ENCODE measurements around the gene FRMD4A. TPM values are rescaled to one million over a fixed set of nuclear protein-coding genes. Genes with fewer than 3 reads are reported as not detected.

The FRMD4A gene
- polyA plus RNA-seq, 1 of the 3 experiments (the other 2 are of a cell fraction) = 37.7 TPM

DNA sequence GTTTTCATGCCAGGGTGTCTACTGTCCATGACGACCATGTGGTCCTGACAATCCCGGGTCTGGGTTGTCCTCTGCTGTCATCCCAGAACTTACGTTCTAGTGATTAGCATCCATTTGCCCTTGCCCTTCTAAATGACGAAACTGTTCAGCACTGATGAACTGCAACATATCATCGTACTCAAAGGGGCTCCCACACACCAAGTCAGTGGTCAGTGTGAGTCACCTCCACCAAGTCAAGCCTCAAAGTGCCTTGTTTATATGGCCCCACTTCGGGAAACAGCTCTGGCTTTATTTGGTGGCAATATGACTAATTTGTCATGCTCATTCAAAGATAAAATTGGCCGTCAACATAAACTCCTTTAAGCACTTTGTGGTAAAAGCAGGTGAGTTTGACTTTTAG is 110.7 kb downstream of the FRMD4A start:
- H3K4me3 ChIP-seq (ENCODE audit: low read depth in 2 of 2, low read length in 1 of 2) = no peak overlapping the region; a peak in 1 of 4 replicates
- no peak for DNase-seq
- CTCF ChIA-PET = no interaction called here
- peaks cover 8% of the 10 kb centered on the region for H3K27me3 ChIP-seq (ENCODE audit: insufficient read depth)
- H3K4me1 ChIP-seq (ENCODE audit: control insufficient read depth in 1 of 2, insufficient read depth in 2 of 2, low read depth in 1 of 2, low read length in 1 of 2) = no peaks in the 10 kb centered on the region
- H3K36me3 ChIP-seq (replicated peaks in 1 of 2; ENCODE audit: control insufficient read depth in 1 of 2, insufficient read depth in 2 of 2, low read length in 1 of 2) = no peaks in the 10 kb centered on the region
- H3F3A ChIP-seq (replicated peaks; ENCODE audit: insufficient read depth) = no peaks in the 10 kb centered on the region
- POLR2A ChIA-PET = no interaction called here
- no peak overlapping the region for H3K4me2 ChIP-seq
- H4K20me1 ChIP-seq (ENCODE audit: insufficient read depth) = no peaks in the 10 kb centered on the region
- TF ChIP-seq FOXJ3 (CRISPR knock-in tag; IDR thresholded peaks at IDR 0.05) = no peak
- TF ChIP-seq RCOR1 (IDR thresholded peaks at IDR 0.05; ENCODE audit: low read length) = no peak
- TF ChIP-seq TEAD4 (IDR thresholded peaks at IDR 0.05; ENCODE audit: borderline replicate concordance, insufficient read depth) = no peak
- TF ChIP-seq RAD21 (IDR thresholded peaks at IDR 0.05; ENCODE audit: low read length) = no peak
- no peak for TF ChIP-seq TAF1 (IDR thresholded peaks at IDR 0.05; ENCODE audit: borderline replicate concordance, low read depth, low read length)
- no peak for TF ChIP-seq YY1 (IDR thresholded peaks at IDR 0.05; ENCODE audit: low read depth)
- no peak for TF ChIP-seq POLR2AphosphoS5 (IDR thresholded peaks at IDR 0.05; ENCODE audit: low read depth, low read length)
- no peak for TF ChIP-seq FOXM1 (IDR thresholded peaks at IDR 0.05; ENCODE audit: low read depth)
- TF ChIP-seq CHD2 (IDR thresholded peaks at IDR 0.05; ENCODE audit: low read length, partially characterized antibody) = no peak
- TF ChIP-seq, protein P1, sequence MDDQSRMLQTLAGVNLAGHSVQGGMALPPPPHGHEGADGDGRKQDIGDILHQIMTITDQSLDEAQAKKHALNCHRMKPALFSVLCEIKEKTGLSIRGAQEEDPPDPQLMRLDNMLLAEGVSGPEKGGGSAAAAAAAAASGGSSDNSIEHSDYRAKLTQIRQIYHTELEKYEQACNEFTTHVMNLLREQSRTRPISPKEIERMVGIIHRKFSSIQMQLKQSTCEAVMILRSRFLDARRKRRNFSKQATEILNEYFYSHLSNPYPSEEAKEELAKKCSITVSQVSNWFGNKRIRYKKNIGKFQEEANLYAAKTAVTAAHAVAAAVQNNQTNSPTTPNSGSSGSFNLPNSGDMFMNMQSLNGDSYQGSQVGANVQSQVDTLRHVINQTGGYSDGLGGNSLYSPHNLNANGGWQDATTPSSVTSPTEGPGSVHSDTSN (IDR thresholded peaks at IDR 0.05) = no peak
- TF ChIP-seq GATA2 (CRISPR knock-in tag; IDR thresholded peaks at IDR 0.05) = no peak
- no peak for TF ChIP-seq JUND (IDR thresholded peaks at IDR 0.05)
- no peak for TF ChIP-seq GABPA (IDR thresholded peaks at IDR 0.05; ENCODE audit: low read depth)
- no peak overlapping the region for H3K9ac ChIP-seq
- no peaks in the 10 kb centered on the region for H3K9me3 ChIP-seq
- WGBS (ENCODE audit: low lambda C conversion rate) = 31% methylated on average over 7 of the region's 7 CpGs
- H3K9me2 ChIP-seq = no peaks in the 10 kb centered on the region
- H2AFZ ChIP-seq (ENCODE audit: low read depth) = no peak overlapping the region
- no peak overlapping the region for H3K27ac ChIP-seq (ENCODE audit: low read depth in 2 of 2, low read length in 1 of 2)
- no peaks in the 10 kb centered on the region for H3K79me2 ChIP-seq (ENCODE audit: insufficient read depth)

DNA sequence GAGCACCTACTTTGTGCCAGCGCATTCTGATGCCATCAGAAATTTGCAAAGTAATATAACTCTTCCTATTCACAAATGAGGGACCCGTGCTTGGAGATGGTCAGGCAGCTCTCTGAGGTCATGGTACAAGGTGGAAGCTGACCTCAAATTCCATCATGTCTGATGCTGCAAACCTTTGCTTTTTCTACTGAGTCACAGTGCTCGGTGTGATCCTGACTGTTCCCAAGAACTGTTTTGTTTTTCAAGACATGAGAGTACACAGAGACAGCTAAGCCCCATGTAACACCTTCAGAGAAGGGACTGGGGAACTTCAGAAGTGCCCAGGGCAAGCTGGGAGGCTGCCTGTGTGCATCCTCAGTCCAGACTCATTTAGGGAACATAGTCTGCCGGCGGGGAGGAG is 111.3 kb downstream of the FRMD4A start:
- Histone ChIP-seq H3K4me3 (ENCODE audit: low read depth in 2 of 2, low read length in 1 of 2) (no peak overlapping the region), H3K4me1 (ENCODE audit: control insufficient read depth in 1 of 2, insufficient read depth in 2 of 2, low read depth in 1 of 2, low read length in 1 of 2) (no peaks in the 10 kb centered on the region), H3K27ac (ENCODE audit: low read depth in 2 of 2, low read length in 1 of 2) (no peak overlapping the region), H3K79me2 (ENCODE audit: insufficient read depth) (no peaks in the 10 kb centered on the region), H3K27me3 (ENCODE audit: insufficient read depth) (peaks cover 8% of the 10 kb centered on the region), H3K9me2 (no peaks in the 10 kb centered on the region), H3F3A (replicated peaks; ENCODE audit: insufficient read depth) (no peaks in the 10 kb centered on the region), H3K36me3 (replicated peaks in 1 of 2; ENCODE audit: control insufficient read depth in 1 of 2, insufficient read depth in 2 of 2, low read length in 1 of 2) (no peaks in the 10 kb centered on the region), H3K9me3 (no peaks in the 10 kb centered on the region), H3K4me2 (no peak overlapping the region), H2AFZ (ENCODE audit: low read depth) (no peak overlapping the region), H4K20me1 (ENCODE audit: insufficient read depth) (no peaks in the 10 kb centered on the region), H3K9ac (no peak overlapping the region)
- ChIA-PET POLR2A (no interaction called here), CTCF (no interaction called here)
- TF ChIP-seq SIN3A (IDR thresholded peaks at IDR 0.05; ENCODE audit: borderline replicate concordance, low read depth, low read length) (no peak), TEAD4 (IDR thresholded peaks at IDR 0.05; ENCODE audit: borderline replicate concordance, insufficient read depth) (no peak), TAF1 (IDR thresholded peaks at IDR 0.05; ENCODE audit: borderline replicate concordance, low read depth, low read length) (no peak), POLR2AphosphoS5 (IDR thresholded peaks at IDR 0.05; ENCODE audit: low read depth, low read length) (no peak)
- TF ChIP-seq, protein P2, sequence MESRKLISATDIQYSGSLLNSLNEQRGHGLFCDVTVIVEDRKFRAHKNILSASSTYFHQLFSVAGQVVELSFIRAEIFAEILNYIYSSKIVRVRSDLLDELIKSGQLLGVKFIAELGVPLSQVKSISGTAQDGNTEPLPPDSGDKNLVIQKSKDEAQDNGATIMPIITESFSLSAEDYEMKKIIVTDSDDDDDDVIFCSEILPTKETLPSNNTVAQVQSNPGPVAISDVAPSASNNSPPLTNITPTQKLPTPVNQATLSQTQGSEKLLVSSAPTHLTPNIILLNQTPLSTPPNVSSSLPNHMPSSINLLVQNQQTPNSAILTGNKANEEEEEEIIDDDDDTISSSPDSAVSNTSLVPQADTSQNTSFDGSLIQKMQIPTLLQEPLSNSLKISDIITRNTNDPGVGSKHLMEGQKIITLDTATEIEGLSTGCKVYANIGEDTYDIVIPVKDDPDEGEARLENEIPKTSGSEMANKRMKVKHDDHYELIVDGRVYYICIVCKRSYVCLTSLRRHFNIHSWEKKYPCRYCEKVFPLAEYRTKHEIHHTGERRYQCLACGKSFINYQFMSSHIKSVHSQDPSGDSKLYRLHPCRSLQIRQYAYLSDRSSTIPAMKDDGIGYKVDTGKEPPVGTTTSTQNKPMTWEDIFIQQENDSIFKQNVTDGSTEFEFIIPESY (IDR thresholded peaks at IDR 0.05; ENCODE audit: borderline replicate concordance, low read depth) = no peak
- 46% methylated on average over 5 of the region's 5 CpGs for WGBS (ENCODE audit: low lambda C conversion rate)
- no peak for DNase-seq
